Upper lobe of left lung (tissue), 6 donors: ENCODE results near the gene DIPK1C. TPM values are rescaled to one million over a fixed set of nuclear protein-coding genes. Genes with fewer than 3 reads are reported as not detected.

Source experiments
- ATAC-seq, 2 donors: fragments of 200-7000 bp; cut with Tn5 transposase; one replicate each; pipeline ENCODE4 v1.9.1; 2022; ENCODE audit warnings: mild to moderate bottlenecking in 2 of 2, moderate library complexity in 2 of 2; ENCODE audit not compliant: low FRiP score in 2 of 2
- DNase-seq, 2 donors: peaks; one replicate each; pipeline ENCODE4 v3.0.0-alpha.2; 2019 to 2020
- H3K27ac ChIP-seq, 4 donors: fragments of 200-600 bp; sonication (generic); one replicate each; pipeline ENCODE4 v1.5.1; 2016 to 2019
- H3K27me3 ChIP-seq, 4 donors: fragments of 200-600 bp; sonication (generic); one replicate each; pipeline ENCODE4 v1.5.1; 2017 to 2019
- H3K36me3 ChIP-seq, 4 donors: fragments of 200-600 bp; sonication (generic); one replicate each; pipeline ENCODE4 v1.5.1; 2016 to 2019
- H3K4me1 ChIP-seq, 4 donors: fragments of 200-600 bp; sonication (generic); one replicate each; pipeline ENCODE4 v1.5.1; 2018 to 2019
- H3K4me3 ChIP-seq, 4 donors: fragments of 200-600 bp; sonication (generic); one replicate each; pipeline ENCODE4 v1.5.1; 2017 to 2019; ENCODE audit warnings: mild to moderate bottlenecking in 2 of 4, moderate library complexity in 1 of 4
- H3K9me3 ChIP-seq, 4 donors: fragments of 200-600 bp; sonication (generic); one replicate each; pipeline ENCODE4 v1.5.1; 2018 to 2019
- EP300 ChIP-seq, 4 donors: sonication (generic); formaldehyde crosslinking; IDR thresholded peaks; one replicate each; pipeline ENCODE4 v1.5.1; 2017; ENCODE audit warnings: antibody characterized with exemption in 4 of 4, control low read depth in 2 of 4
- POLR2A ChIP-seq, 4 donors: fragments of 450-650 bp; IDR thresholded peaks; one replicate each; pipeline ENCODE4 v1.5.1; 2016 to 2017; ENCODE audit warnings: antibody characterized with exemption in 4 of 4, mild to moderate bottlenecking in 2 of 4
- POLR2AphosphoS5 ChIP-seq, 2 donors: sonication (generic); formaldehyde crosslinking; IDR thresholded peaks; one replicate each; pipeline ENCODE4 v1.5.1; 2017; ENCODE audit warnings: antibody characterized with exemption in 2 of 2
- WGBS, 2 donors: methylation state at CpG; one replicate each; pipeline ENCODE4 v1.1.5; 2017 to 2018; 5-methylcytosine and 5-hydroxymethylcytosine counted together
- total RNA-seq, 6 donors: library from RNA; depleted of rRNA in 4 of 6; stranded (reverse); fragments of >200 nt in 4 of 6; gene quantifications; one replicate each; pipeline versions ENCODE4 v1.1.0 to v1.2.1, GENCODE V29; 2016 to 2021
- TF ChIP-seq, protein P1 (sequence below), 6 experiments: fragments of 450-650 bp in 4 of 6; fragments of 200-600 bp in 2 of 6; sonication (generic) in 2 of 6; IDR thresholded peaks; one replicate each; pipeline ENCODE4 v1.5.1; 2016 to 2019; ENCODE audit warnings: antibody characterized with exemption in 6 of 6
- donor health status: DM: no; HTN: no; CAD: no; lungs with moderate emphysema.
- donor health status: DM: no; HTN: yes; CAD: no; lungs with severe emphysema.

DIPK1C gene
- total RNA-seq, 6 donors from 2014 or later: 0.13 to 0.89 TPM; not detected in 4

DNA sequence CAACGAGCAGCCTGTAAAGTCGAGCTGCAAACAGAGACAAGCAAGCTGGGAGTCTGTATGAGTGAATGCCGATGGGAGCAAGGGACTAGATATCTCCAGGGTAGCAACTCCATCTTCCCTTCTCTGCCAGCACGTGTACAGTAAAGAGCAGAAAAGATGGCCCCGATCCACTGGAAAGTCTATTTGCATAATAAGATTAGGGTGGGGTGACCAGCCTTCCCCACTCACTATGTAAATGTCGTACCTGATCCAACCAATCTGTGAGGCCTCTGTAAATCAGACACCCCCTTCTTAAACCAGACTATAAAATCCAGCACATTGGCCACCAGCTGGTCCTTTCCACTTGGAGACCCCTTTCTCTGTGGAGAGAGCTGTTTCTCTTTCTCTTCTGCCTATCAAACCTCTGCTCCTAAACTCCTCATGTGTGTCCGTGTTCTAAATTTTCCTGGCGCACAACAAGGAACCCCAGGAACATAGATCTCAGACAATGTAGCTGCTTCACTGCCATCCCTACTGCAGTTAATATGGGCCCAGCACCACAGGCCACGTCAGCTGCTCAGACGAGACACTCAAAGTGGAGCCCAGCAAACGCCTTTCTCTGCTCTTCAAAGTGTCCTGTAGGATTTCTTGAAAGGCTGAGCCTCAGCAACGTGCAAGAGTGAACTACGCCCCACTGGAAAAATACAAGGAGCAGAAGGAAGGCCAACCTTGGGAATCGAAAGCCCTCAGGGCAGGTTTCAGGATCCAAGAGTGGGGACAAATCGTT is 26.1 kb downstream of the DIPK1C start:
- no peak for ATAC-seq
- TF ChIP-seq POLR2A (IDR thresholded peaks at IDR 0.05) (no peak), EP300 (IDR thresholded peaks at IDR 0.05) (no peak), POLR2AphosphoS5 (IDR thresholded peaks at IDR 0.05) (no peak)
- TF ChIP-seq, protein P1, sequence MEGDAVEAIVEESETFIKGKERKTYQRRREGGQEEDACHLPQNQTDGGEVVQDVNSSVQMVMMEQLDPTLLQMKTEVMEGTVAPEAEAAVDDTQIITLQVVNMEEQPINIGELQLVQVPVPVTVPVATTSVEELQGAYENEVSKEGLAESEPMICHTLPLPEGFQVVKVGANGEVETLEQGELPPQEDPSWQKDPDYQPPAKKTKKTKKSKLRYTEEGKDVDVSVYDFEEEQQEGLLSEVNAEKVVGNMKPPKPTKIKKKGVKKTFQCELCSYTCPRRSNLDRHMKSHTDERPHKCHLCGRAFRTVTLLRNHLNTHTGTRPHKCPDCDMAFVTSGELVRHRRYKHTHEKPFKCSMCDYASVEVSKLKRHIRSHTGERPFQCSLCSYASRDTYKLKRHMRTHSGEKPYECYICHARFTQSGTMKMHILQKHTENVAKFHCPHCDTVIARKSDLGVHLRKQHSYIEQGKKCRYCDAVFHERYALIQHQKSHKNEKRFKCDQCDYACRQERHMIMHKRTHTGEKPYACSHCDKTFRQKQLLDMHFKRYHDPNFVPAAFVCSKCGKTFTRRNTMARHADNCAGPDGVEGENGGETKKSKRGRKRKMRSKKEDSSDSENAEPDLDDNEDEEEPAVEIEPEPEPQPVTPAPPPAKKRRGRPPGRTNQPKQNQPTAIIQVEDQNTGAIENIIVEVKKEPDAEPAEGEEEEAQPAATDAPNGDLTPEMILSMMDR (IDR thresholded peaks at IDR 0.05): no peak
- 64 to 69% methylated on average over 15 of the region's 15 CpGs for WGBS, 2 donors
- Histone ChIP-seq H3K9me3 (no peaks in the 10 kb centered on the region), H3K27me3 (no peaks in the 10 kb centered on the region), H3K4me1 (no peaks in the 10 kb centered on the region), H3K27ac (no peak overlapping the region), H3K4me3 (no peak overlapping the region), H3K36me3 (no peaks in the 10 kb centered on the region)
- DNase-seq: no peak

DNA sequence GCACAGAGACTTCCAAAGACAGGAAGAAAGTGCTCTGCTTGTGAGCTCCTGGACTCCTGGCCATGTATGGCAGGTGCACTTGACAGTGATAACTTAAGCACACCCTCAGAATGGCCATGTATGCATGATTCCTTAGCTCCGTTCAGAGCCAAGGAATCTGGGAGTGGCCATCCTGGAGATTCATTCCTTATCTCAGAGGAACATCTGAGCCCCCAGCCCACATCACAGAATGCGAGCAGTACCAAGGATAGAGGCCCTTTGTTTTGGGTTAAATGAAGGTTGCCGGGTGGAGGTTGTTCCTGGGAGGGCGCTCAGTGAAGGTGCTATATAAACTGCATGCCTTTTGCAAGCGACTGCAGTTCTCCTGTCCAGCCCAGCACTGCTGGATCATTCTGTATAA is 26.9 kb downstream of the DIPK1C start:
- Histone ChIP-seq H3K36me3 (no peaks in the 10 kb centered on the region), H3K4me3 (no peak overlapping the region), H3K9me3 (peaks cover 0 to 6% (median 1%) of the 10 kb centered on the region in 4 donors), H3K27me3 (no peaks in the 10 kb centered on the region), H3K4me1 (no peaks in the 10 kb centered on the region), H3K27ac (no peak overlapping the region)
- no peak for TF ChIP-seq POLR2AphosphoS5 (IDR thresholded peaks at IDR 0.05)
- TF ChIP-seq, protein P1 (IDR thresholded peaks at IDR 0.05): no peak
- TF ChIP-seq EP300 (IDR thresholded peaks at IDR 0.05): no peak
- no peak for TF ChIP-seq POLR2A (IDR thresholded peaks at IDR 0.05)
- WGBS, 2 donors: 68 to 84% methylated on average over 4 to 5 of the region's 5 CpGs
- ATAC-seq (no peak), DNase-seq (no peak)

DNA sequence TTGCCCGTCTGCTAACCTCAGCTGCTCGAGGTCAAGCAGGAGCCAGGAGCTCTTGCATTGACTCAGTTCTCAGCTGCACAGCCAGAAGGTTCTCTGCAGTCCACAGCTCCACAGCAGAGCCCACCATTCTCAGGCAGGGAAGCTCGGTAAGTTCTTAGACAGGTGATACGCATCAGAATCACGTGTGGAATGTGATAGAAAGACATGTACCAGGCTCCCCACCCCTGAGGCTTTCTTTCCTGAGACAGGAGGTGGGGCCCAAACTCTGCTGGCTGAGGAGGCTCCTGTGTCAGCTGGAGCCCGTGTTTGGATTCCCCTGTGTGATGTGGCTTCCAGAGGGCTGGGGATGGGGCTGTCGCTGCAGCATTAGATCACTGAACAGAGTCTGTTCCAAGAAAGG is 28.0 kb downstream of the DIPK1C start:
- WGBS, 2 donors: 51 to 74% methylated on average over 7 of the region's 7 CpGs
- Histone ChIP-seq H3K27me3 (no peaks in the 10 kb centered on the region), H3K27ac (no peak overlapping the region), H3K4me3 (no peak overlapping the region), H3K36me3 (no peaks in the 10 kb centered on the region), H3K4me1 (no peaks in the 10 kb centered on the region), H3K9me3 (peaks cover 0 to 10% (median 1%) of the 10 kb centered on the region in 4 donors)
- no peak for DNase-seq
- TF ChIP-seq POLR2AphosphoS5 (IDR thresholded peaks at IDR 0.05) (no peak), EP300 (IDR thresholded peaks at IDR 0.05) (no peak)
- no peak for ATAC-seq

DNA sequence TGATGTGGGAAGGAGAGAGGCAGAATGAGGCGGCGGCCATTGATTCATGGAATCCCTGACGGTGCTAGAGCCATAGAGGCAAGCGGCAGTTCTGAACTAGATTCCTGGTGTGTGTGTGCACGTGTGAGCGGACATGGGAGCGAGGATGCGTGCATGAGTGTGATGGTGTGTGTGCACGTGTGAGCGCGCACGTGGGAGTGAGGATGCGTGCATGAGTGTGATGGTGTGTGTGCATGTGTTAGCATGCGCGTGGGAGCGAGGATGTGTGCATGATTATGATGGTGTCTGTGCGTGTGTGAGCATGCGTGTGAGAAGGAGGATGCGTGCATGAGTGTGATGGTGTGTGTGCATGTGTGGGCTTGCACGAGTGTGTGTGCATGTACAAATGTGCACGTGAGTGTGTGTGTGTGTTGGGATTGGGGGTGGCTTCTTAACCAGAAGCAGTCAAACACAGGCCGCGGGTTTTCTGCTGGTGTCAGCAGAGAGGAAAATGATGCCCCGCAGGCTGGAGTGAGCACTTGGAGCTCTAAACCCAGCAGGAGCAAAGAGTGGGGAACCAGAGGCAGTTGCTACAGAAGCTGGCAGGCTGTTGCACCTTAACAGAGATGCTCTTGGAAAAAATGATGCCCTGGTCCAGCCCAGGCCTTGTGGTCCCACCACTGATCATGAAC is 29.5 kb downstream of the DIPK1C start:
- H3K9me3 ChIP-seq: peaks cover 0 to 10% (median 1%) of the 10 kb centered on the region in 4 donors
- H3K27ac ChIP-seq: no peak overlapping the region
- no peaks in the 10 kb centered on the region for H3K4me1 ChIP-seq
- H3K36me3 ChIP-seq: no peaks in the 10 kb centered on the region
- ATAC-seq: no peak
- no peaks in the 10 kb centered on the region for H3K27me3 ChIP-seq
- no peak overlapping the region for H3K4me3 ChIP-seq
- WGBS, 2 donors: 93 to 94% methylated on average over 24 of the region's 24 CpGs
- DNase-seq: no peak
- TF ChIP-seq POLR2AphosphoS5 (IDR thresholded peaks at IDR 0.05): no peak

DNA sequence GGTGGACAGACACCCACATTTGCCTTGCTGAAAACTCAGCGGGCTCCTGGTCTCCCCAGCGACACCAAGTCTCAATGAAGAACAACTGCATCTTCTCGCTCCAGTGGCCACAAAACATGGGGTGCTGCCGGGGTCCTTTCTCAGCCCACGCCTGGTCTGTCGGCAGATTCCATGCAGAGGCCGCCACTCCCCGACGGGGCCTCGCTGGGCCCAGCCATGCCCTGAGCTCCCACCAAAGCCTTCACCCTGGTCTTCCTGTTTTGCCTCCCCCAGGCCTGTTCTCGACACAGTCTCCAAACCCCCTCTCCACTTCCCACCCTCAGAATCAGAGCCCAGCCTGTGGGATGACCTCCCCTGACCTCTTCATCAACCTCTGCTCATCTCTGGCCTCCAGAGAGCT is 31.2 kb downstream of the DIPK1C start:
- Histone ChIP-seq H3K4me3 (no peak overlapping the region), H3K27ac (no peak overlapping the region), H3K9me3 (peaks cover 0 to 10% (median 1%) of the 10 kb centered on the region in 4 donors), H3K36me3 (no peaks in the 10 kb centered on the region), H3K27me3 (no peaks in the 10 kb centered on the region), H3K4me1 (no peaks in the 10 kb centered on the region)
- TF ChIP-seq EP300 (IDR thresholded peaks at IDR 0.05): no peak
- TF ChIP-seq POLR2AphosphoS5 (IDR thresholded peaks at IDR 0.05): no peak
- no peak for TF ChIP-seq POLR2A (IDR thresholded peaks at IDR 0.05)
- TF ChIP-seq, protein P1 (IDR thresholded peaks at IDR 0.05): no peak
- DNase-seq (no peak), ATAC-seq (no peak)
- WGBS, 2 donors: 95 to 98% methylated on average over 11 of the region's 11 CpGs
